Mesothelial cell of epicardium (in vitro differentiated cells): ENCODE data around the gene NR6A1. TPM values are rescaled to one million over a fixed set of nuclear protein-coding genes. Genes with fewer than 3 reads are reported as not detected.

ENCODE experiments used
- DNase-seq, 2 experiments: peaks; one replicate each; pipeline ENCODE4 v3.0.0; 2021; ENCODE audit warnings: low spot score in 2 of 2; ENCODE audit not compliant: unreplicated experiment in 2 of 2
- H3K27ac Mint-ChIP-seq: 2 replicates; pipeline ENCODE4 v1.8.0; 2021; ENCODE audit warnings: mixed read lengths
- H3K27me3 Mint-ChIP-seq: 2 replicates; pipeline ENCODE4 v1.8.0; 2021; ENCODE audit warnings: low read depth, mixed read lengths
- H3K36me3 Mint-ChIP-seq: 2 replicates; pipeline ENCODE4 v1.8.0; 2021; ENCODE audit warnings: mixed read lengths
- H3K4me1 Mint-ChIP-seq: 2 replicates; pipeline ENCODE4 v1.8.0; 2021; ENCODE audit warnings: mixed read lengths
- H3K4me3 Mint-ChIP-seq: 2 replicates; pipeline ENCODE4 v1.8.0; 2021; ENCODE audit warnings: mild to moderate bottlenecking, moderate library complexity, mixed read lengths
- H3K9me3 Mint-ChIP-seq: 2 replicates; pipeline ENCODE4 v1.8.0; 2021; ENCODE audit warnings: mixed read lengths
- CTCF ChIP-seq: fragments of 200-600 bp; sonication (generic); IDR thresholded peaks from one replicate; pipeline ENCODE4 v1.5.0; 2021; ENCODE audit warnings: antibody characterized with exemption; ENCODE audit not compliant: unreplicated experiment
- total RNA-seq: library from RNA; stranded (reverse); gene quantifications from 3 replicates; pipeline ENCODE4 v1.2.1, GENCODE V29; 2021

NR6A1 gene
- total RNA-seq, 1 donor from 2014 or later = 5.9 TPM

GRCh38 chr9:124504530-124505005 is 266.5 kb downstream of the NR6A1 start:
- peaks cover 7% of the 10 kb centered on the region for H3K4me1 Mint-ChIP-seq
- H3K9me3 Mint-ChIP-seq = no peaks in the 10 kb centered on the region
- H3K27me3 Mint-ChIP-seq = peaks cover 63% of the 10 kb centered on the region
- H3K4me3 Mint-ChIP-seq = no peak overlapping the region
- TF ChIP-seq CTCF = no peak
- no peak for DNase-seq
- no peak overlapping the region for H3K27ac Mint-ChIP-seq
- H3K36me3 Mint-ChIP-seq = no peaks in the 10 kb centered on the region

- peaks cover 68% of the 10 kb centered on the region for H3K27me3 Mint-ChIP-seq
- H3K4me3 Mint-ChIP-seq = peak overlapping the region; percentile 68
- TF ChIP-seq CTCF = no peak
- DNase-seq = no peak
- no peak overlapping the region for H3K27ac Mint-ChIP-seq
- no peaks in the 10 kb centered on the region for H3K9me3 Mint-ChIP-seq
- H3K4me1 Mint-ChIP-seq = peaks cover 7% of the 10 kb centered on the region
- no peaks in the 10 kb centered on the region for H3K36me3 Mint-ChIP-seq
Observed at GRCh38 chr9:124503713-124504529, 267.2 kb downstream of the NR6A1 start.

- H3K27ac Mint-ChIP-seq = no peak overlapping the region
- no peak for DNase-seq
- no peak for TF ChIP-seq CTCF
- no peaks in the 10 kb centered on the region for H3K9me3 Mint-ChIP-seq
- H3K4me3 Mint-ChIP-seq = peak overlapping the region; percentile 46
- peaks cover 71% of the 10 kb centered on the region for H3K27me3 Mint-ChIP-seq
- no peaks in the 10 kb centered on the region for H3K36me3 Mint-ChIP-seq
- peaks cover 7% of the 10 kb centered on the region for H3K4me1 Mint-ChIP-seq
Observed at GRCh38 chr9:124502711-124503702, 268.1 kb downstream of the NR6A1 start.

GRCh38 chr9:124501771-124502320 is 269.3 kb downstream of the NR6A1 start:
- Mint-ChIP-seq H3K36me3 (no peaks in the 10 kb centered on the region), H3K9me3 (no peaks in the 10 kb centered on the region), H3K4me3 (no peak overlapping the region), H3K4me1 (peaks cover 7% of the 10 kb centered on the region), H3K27ac (no peak overlapping the region), H3K27me3 (peaks cover 76% of the 10 kb centered on the region)
- DNase-seq = no peak
- no peak for TF ChIP-seq CTCF

GRCh38 chr9:124500796-124501611 is 270.1 kb downstream of the NR6A1 start:
- H3K27ac Mint-ChIP-seq = no peak overlapping the region
- no peak for DNase-seq
- no peak overlapping the region for H3K4me3 Mint-ChIP-seq
- peaks cover 7% of the 10 kb centered on the region for H3K4me1 Mint-ChIP-seq
- no peaks in the 10 kb centered on the region for H3K9me3 Mint-ChIP-seq
- H3K27me3 Mint-ChIP-seq = peaks cover 70% of the 10 kb centered on the region
- no peaks in the 10 kb centered on the region for H3K36me3 Mint-ChIP-seq
- TF ChIP-seq CTCF = no peak
